ENCODE data around the gene TEDC2. TPM values are rescaled to one million over a fixed set of nuclear protein-coding genes. Genes with fewer than 3 reads are reported as not detected.

Gene TEDC2
- total RNA-seq, 1 donor from 2014 or later, result 29.1 TPM

DNA sequence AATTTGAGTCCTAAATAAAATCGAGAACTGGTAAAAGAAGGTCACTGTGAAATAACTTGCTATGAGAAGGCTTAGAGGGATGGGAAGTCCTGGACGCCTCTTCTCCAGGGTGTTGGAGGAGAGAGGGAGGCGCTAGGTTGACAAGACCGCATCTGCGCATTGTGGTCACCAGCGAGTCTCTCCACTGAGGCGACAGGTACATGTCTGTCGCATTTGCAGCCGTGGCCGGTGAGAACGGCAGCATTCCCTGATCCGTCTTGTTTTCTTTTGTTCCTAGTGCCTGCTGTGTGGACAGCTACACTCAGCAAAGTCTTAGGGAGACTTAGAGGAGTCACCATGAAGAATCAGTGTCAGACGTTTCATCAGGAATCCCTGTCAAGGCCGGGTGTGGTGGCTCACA lies 45.8 kb downstream of the TEDC2 start:
- H3K4me1 ChIP-seq, result peaks cover 6% of the 10 kb centered on the region
- no peaks in the 10 kb centered on the region for H3K9me3 ChIP-seq (ENCODE audit: low read depth)
- peaks cover 6% of the 10 kb centered on the region for H3K4me1 Mint-ChIP-seq
- H3K36me3 Mint-ChIP-seq, result no peaks in the 10 kb centered on the region
- no peak overlapping the region for H3K4me3 ChIP-seq
- no peak overlapping the region for H3K4me3 Mint-ChIP-seq
- no peaks in the 10 kb centered on the region for H3K36me3 ChIP-seq
- TF ChIP-seq EZH2phosphoT487 (IDR thresholded peaks at IDR 0.05), result no peak
- TF ChIP-seq, protein P1, sequence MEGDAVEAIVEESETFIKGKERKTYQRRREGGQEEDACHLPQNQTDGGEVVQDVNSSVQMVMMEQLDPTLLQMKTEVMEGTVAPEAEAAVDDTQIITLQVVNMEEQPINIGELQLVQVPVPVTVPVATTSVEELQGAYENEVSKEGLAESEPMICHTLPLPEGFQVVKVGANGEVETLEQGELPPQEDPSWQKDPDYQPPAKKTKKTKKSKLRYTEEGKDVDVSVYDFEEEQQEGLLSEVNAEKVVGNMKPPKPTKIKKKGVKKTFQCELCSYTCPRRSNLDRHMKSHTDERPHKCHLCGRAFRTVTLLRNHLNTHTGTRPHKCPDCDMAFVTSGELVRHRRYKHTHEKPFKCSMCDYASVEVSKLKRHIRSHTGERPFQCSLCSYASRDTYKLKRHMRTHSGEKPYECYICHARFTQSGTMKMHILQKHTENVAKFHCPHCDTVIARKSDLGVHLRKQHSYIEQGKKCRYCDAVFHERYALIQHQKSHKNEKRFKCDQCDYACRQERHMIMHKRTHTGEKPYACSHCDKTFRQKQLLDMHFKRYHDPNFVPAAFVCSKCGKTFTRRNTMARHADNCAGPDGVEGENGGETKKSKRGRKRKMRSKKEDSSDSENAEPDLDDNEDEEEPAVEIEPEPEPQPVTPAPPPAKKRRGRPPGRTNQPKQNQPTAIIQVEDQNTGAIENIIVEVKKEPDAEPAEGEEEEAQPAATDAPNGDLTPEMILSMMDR (IDR thresholded peaks at IDR 0.05), result no peak
- TF ChIP-seq EZH2 (IDR thresholded peaks at IDR 0.05), result no peak
- no peak for DNase-seq (ENCODE audit: low spot score)
- no peaks in the 10 kb centered on the region for H3K9me3 Mint-ChIP-seq
- no peak overlapping the region for H2AFZ ChIP-seq (replicated peaks)
- H3K27me3 ChIP-seq, result no peaks in the 10 kb centered on the region
- H3K9ac ChIP-seq, result no peak overlapping the region
- H3K27me3 Mint-ChIP-seq (ENCODE audit: insufficient read depth, low read depth), result peaks cover 6% of the 10 kb centered on the region
- no peaks in the 10 kb centered on the region for H4K20me1 ChIP-seq (ENCODE audit: low read depth)
- no peaks in the 10 kb centered on the region for H3K79me2 ChIP-seq (ENCODE audit: low read depth)
- H3K4me2 ChIP-seq, result no peak overlapping the region
- no peak overlapping the region for H3K27ac Mint-ChIP-seq
- H3F3A ChIP-seq (ENCODE audit: low read depth), result peaks cover 4% of the 10 kb centered on the region
- no peak overlapping the region for H3K27ac ChIP-seq

DNA sequence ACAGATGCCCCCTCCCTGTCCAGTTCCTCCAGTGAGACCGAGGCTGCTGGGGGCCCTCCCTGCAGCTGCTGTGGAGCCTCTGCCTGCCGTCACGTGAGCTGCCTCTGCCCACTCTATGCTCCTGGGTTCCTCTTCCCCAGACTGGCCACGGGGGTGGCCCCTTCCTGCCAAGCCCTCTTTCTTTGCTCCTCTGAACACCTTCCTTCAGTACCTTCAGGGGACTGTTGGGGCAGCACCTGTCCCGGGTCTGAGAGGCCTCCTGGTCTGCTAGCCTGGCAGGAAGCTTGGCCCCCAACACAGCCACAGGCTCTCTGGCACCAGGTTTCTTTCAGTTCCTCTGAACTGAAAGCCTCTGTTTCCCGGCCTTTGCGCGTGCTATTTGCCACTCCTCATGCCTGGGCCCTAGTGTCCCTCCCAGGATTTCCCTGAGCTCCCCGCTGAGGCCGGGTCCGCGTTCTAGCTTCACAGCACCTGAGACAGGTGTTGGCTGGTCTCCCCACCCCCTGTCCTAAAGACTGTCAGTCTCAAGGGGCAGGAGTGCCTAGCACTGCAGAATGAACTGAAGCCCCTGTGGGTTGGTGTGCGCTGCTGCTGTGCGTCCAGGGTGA lies 47.2 kb downstream of the TEDC2 start:
- no peak for DNase-seq (ENCODE audit: low spot score)
- no peaks in the 10 kb centered on the region for H3K27me3 ChIP-seq

DNA sequence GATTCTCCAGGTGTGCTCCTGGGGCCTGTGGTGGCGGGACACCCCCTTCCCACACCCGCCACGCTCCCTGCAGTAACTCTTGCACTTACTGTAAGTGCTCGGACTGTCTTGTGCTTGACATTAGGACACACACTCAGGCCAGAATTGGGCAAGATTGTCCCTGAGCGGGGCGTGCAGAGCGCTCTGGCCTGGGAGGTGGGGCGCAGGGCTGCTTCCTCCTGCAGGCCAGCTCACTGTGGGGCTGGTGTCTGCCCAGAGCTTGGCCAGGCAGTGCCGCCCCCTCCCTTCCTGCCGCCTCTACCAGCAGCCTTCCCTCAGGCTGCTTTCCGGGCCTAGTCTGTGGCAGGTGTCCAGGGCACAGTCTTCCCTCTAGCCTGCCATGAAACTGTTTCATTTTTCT lies 47.8 kb downstream of the TEDC2 start:
- H3K27me3 Mint-ChIP-seq (ENCODE audit: insufficient read depth, low read depth), result peaks cover 13% of the 10 kb centered on the region
- no peak overlapping the region for H3K4me3 Mint-ChIP-seq
- Histone ChIP-seq H3K79me2 (ENCODE audit: low read depth) (no peaks in the 10 kb centered on the region), H3K4me2 (no peak overlapping the region), H3K36me3 (no peaks in the 10 kb centered on the region), H3K27ac (no peak overlapping the region), H3K9ac (no peak overlapping the region), H4K20me1 (ENCODE audit: low read depth) (no peaks in the 10 kb centered on the region), H3K4me3 (no peak overlapping the region), H3K9me3 (ENCODE audit: low read depth) (no peaks in the 10 kb centered on the region), H3K4me1 (peaks cover 14% of the 10 kb centered on the region), H2AFZ (replicated peaks) (no peak overlapping the region), H3F3A (ENCODE audit: low read depth) (peaks cover 3% of the 10 kb centered on the region), H3K27me3 (no peaks in the 10 kb centered on the region)
- H3K9me3 Mint-ChIP-seq, result no peaks in the 10 kb centered on the region
- no peak overlapping the region for H3K27ac Mint-ChIP-seq
- no peaks in the 10 kb centered on the region for H3K36me3 Mint-ChIP-seq
- TF ChIP-seq EZH2phosphoT487 (IDR thresholded peaks at IDR 0.05) (no peak), EZH2 (IDR thresholded peaks at IDR 0.05) (no peak)
- TF ChIP-seq, protein P1 (IDR thresholded peaks at IDR 0.05), result no peak
- no peak for DNase-seq (ENCODE audit: low spot score)
- H3K4me1 Mint-ChIP-seq, result peaks cover 15% of the 10 kb centered on the region

More for the DNA sequence above, 47.2 kb downstream of the TEDC2 start:
- Histone ChIP-seq H3F3A (ENCODE audit: low read depth) (no peaks in the 10 kb centered on the region), H3K27ac (no peak overlapping the region), H3K4me2 (no peak overlapping the region), H3K36me3 (no peaks in the 10 kb centered on the region), H4K20me1 (ENCODE audit: low read depth) (no peaks in the 10 kb centered on the region), H3K79me2 (ENCODE audit: low read depth) (no peaks in the 10 kb centered on the region), H3K4me1 (peaks cover 9% of the 10 kb centered on the region), H3K9me3 (ENCODE audit: low read depth) (no peaks in the 10 kb centered on the region), H2AFZ (replicated peaks) (no peak overlapping the region), H3K9ac (no peak overlapping the region), H3K4me3 (no peak overlapping the region)
- H3K27ac Mint-ChIP-seq, result no peak overlapping the region
- peaks cover 10% of the 10 kb centered on the region for H3K4me1 Mint-ChIP-seq
- no peak for TF ChIP-seq EZH2 (IDR thresholded peaks at IDR 0.05)
- TF ChIP-seq EZH2phosphoT487 (IDR thresholded peaks at IDR 0.05), result no peak
- TF ChIP-seq, protein P1 (IDR thresholded peaks at IDR 0.05), result no peak
- H3K27me3 Mint-ChIP-seq (ENCODE audit: insufficient read depth, low read depth), result peaks cover 10% of the 10 kb centered on the region
- H3K4me3 Mint-ChIP-seq, result no peak overlapping the region
- H3K9me3 Mint-ChIP-seq, result no peaks in the 10 kb centered on the region
- H3K36me3 Mint-ChIP-seq, result no peaks in the 10 kb centered on the region

Data from neural progenitor cell (in vitro differentiated cells).